GM23248 (cell line): ENCODE results near the gene RRBP1.

ENCODE experiments used
- EZH2 ChIP-seq: fragments of 200-600 bp; sonication (generic); IDR thresholded peaks from 2 replicates; pipeline ENCODE4 v1.6.1; 2018; ENCODE audit warnings: antibody characterized with exemption, mild to moderate bottlenecking; ENCODE audit not compliant: insufficient read depth, poor library complexity, severe bottlenecking
- EZH2phosphoT487 ChIP-seq: fragments of 200-600 bp; sonication (generic); IDR thresholded peaks from 2 replicates; pipeline ENCODE4 v1.6.1; 2018; ENCODE audit warnings: antibody characterized with exemption, moderate library complexity, mild to moderate bottlenecking, low read depth; ENCODE audit not compliant: insufficient read depth

DNA sequence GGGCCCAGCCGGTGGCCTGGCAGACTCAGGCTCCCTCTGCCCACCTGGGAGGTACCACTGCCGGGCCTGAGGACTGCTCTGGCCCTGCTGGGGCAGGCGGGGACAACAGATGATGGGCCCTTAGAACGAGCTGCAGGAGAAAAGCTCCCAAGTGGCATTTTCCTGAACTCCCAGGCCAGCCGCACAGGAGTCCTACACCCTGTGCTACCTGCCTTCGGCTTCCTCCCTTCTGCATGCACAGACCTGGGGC is 70.8 kb downstream of the RRBP1 start:
- TF ChIP-seq EZH2phosphoT487 (no peak), EZH2 (no peak)
